B cell (primary cell): Measurements from ENCODE around the gene MTHFS. TPM values are rescaled to one million over a fixed set of nuclear protein-coding genes. Genes with fewer than 3 reads are reported as not detected.
"Not testable (repeated sequence)": the region's sequence is repeated elsewhere in the genome, so short reads cannot be mapped to it uniquely, and the experiment has no call there.

Source experiments
- ATAC-seq: fragments of 200-7000 bp; cut with Tn5 transposase; one replicate; pipeline ENCODE4 v1.10.0; 2021; ENCODE audit warnings: low read depth, mild to moderate bottlenecking, moderate number of reproducible peaks, moderate library complexity
- CTCF ChIA-PET: fragments of 350-600 bp; sonication (Branson Sonifier 250); formaldehyde crosslinking; loops from one replicate; lab custom pipeline; 2021; ENCODE audit warnings: antibody characterized with exemption, inconsistent platforms; lab: Charles Lee
- POLR2A ChIA-PET: fragments of 350-600 bp; sonication (Branson Sonifier 250); formaldehyde crosslinking; loops from one replicate; lab custom pipeline; 2021; ENCODE audit warnings: antibody characterized with exemption; lab: Charles Lee
- DNase-seq: peaks from one replicate; pipeline ENCODE4 v3.0.0; 2013
- H2AFZ ChIP-seq: 2 replicates; pipeline ENCODE4 v1.6.1; 2012; ENCODE audit warnings: mild to moderate bottlenecking, low read depth, low read length; ENCODE audit not compliant: insufficient read depth, poor library complexity, severe bottlenecking
- H3K27ac ChIP-seq, 2 donors: 1 replicate in 1 of 2; 2 replicates in 1 of 2; pipeline ENCODE4 v1.5.1; 2012 to 2013; ENCODE audit warnings: low read length in 2 of 2, mild to moderate bottlenecking in 2 of 2, moderate library complexity in 1 of 2
- H3K27me3 ChIP-seq, 4 experiments: fragments of 200-600 bp in 1 of 4; sonication (generic) in 1 of 4; replicated peaks in 1 of 4; 1 replicate in 2 of 4; 2 replicates in 2 of 4; pipeline versions ENCODE4 v1.6.1 to v1.7.0; 2013 to 2016; ENCODE audit warnings: low read length in 3 of 4, mild to moderate bottlenecking in 2 of 4, mixed read lengths in 1 of 4, moderate library complexity in 1 of 4; ENCODE audit not compliant: insufficient read depth in 4 of 4, control insufficient read depth in 3 of 4; ENCODE audit errors: control extremely low read depth in 1 of 4
- H3K36me3 ChIP-seq, 2 experiments: replicated peaks in 1 of 2; 1 replicate in 1 of 2; 2 replicates in 1 of 2; pipeline versions ENCODE4 v1.6.1 to v1.7.1; 2013; ENCODE audit warnings: low read length in 1 of 2; ENCODE audit not compliant: insufficient read depth in 2 of 2, control insufficient read depth in 1 of 2; ENCODE audit errors: control extremely low read depth in 1 of 2, extremely low read depth in 1 of 2
- H3K4me1 ChIP-seq, 2 donors: fragments of 200-600 bp in 1 of 2; sonication (generic) in 1 of 2; 1 replicate in 1 of 2; 2 replicates in 1 of 2; pipeline versions ENCODE4 v1.5.1 to v1.6.1; 2013 to 2017; ENCODE audit warnings: low read length in 2 of 2; ENCODE audit not compliant: control insufficient read depth in 2 of 2, insufficient read depth in 2 of 2
- H3K4me2 ChIP-seq: replicated peaks from 2 replicates; pipeline ENCODE3; 2012; ENCODE audit warnings: mild to moderate bottlenecking, low read depth, low read length; ENCODE audit not compliant: poor library complexity, severe bottlenecking
- H3K4me3 ChIP-seq, 5 experiments: fragments of 200-600 bp in 1 of 5; sonication (generic) in 1 of 5; 1 replicate in 3 of 5; 2 replicates in 2 of 5; pipeline versions ENCODE4 v1.5.1 to v1.7.0; 2011 to 2016; ENCODE audit warnings: low read length in 4 of 5, mild to moderate bottlenecking in 4 of 5, low read depth in 2 of 5, control low read depth in 1 of 5, moderate library complexity in 1 of 5; ENCODE audit not compliant: insufficient read depth in 1 of 5; ENCODE audit errors: control extremely low read depth in 1 of 5, extremely low read depth in 1 of 5
- H3K79me2 ChIP-seq: fragments of 200-600 bp; sonication (generic); one replicate; pipeline ENCODE4 v1.6.0; 2016; ENCODE audit warnings: low read length; ENCODE audit not compliant: control insufficient read depth, insufficient read depth
- H3K9ac ChIP-seq: fragments of 200-600 bp; sonication (generic); 2 replicates; pipeline ENCODE4 v1.6.1; 2017; ENCODE audit warnings: mild to moderate bottlenecking, low read length, moderate library complexity
- H3K9me3 ChIP-seq, 3 donors: one replicate each; pipeline versions ENCODE4 v1.6.1 to v1.7.1; 2013; ENCODE audit warnings: low read length in 2 of 3; ENCODE audit not compliant: control insufficient read depth in 2 of 3, insufficient read depth in 1 of 3; ENCODE audit errors: control extremely low read depth in 1 of 3
- H4K20me1 ChIP-seq: 2 replicates; pipeline ENCODE4 v1.6.0; 2012; ENCODE audit warnings: mild to moderate bottlenecking, low read length; ENCODE audit not compliant: insufficient read depth, control insufficient read depth, poor library complexity, severe bottlenecking
- H3K27ac Mint-ChIP-seq: one replicate; pipeline ENCODE4 v1.8.0; 2021; ENCODE audit warnings: mixed read lengths
- H3K27me3 Mint-ChIP-seq: one replicate; pipeline ENCODE4 v1.8.0; 2021; ENCODE audit warnings: mixed read lengths
- H3K4me1 Mint-ChIP-seq: one replicate; pipeline ENCODE4 v1.8.0; 2021; ENCODE audit warnings: mixed read lengths
- H3K4me3 Mint-ChIP-seq: one replicate; pipeline ENCODE4 v1.8.0; 2021; ENCODE audit warnings: mixed read lengths
- H3K9me3 Mint-ChIP-seq: one replicate; pipeline ENCODE4 v1.8.0; 2022; ENCODE audit warnings: mixed read lengths; ENCODE audit not compliant: insufficient read depth
- CTCF ChIP-seq: fragments of 200-600 bp; IDR thresholded peaks from one replicate; pipeline ENCODE4 v1.8.0; 2022; ENCODE audit warnings: antibody characterized with exemption, mild to moderate bottlenecking
- EZH2 ChIP-seq: IDR thresholded peaks from 2 replicates; pipeline ENCODE4 v1.6.1; 2012; ENCODE audit warnings: borderline replicate concordance, low read depth, mild to moderate bottlenecking, moderate library complexity, low read length; ENCODE audit not compliant: insufficient read depth, poor library complexity, severe bottlenecking
- WGBS: methylation state at CpG from one replicate; pipeline ENCODE4 v1.1.5; 2013; ENCODE audit warnings: missing lambda C conversion rate; ENCODE audit not compliant: insufficient coverage; 5-methylcytosine and 5-hydroxymethylcytosine counted together
- intact Hi-C: fragments of 100-400 bp; cut with micrococcal nuclease; formaldehyde crosslinking; loops from one replicate; pipeline ENCODE4 v1.10.0; 2022
- polyA plus RNA-seq: library from polyadenylated mRNA; depleted of rRNA; stranded (reverse); fragments of >200 nt; gene quantifications from 2 replicates; pipeline ENCODE4 v1.2.3, GENCODE V29; 2012
- total RNA-seq, 2 donors: library from RNA; stranded (reverse); fragments of 120-200 nt in 1 of 2; gene quantifications; 1 replicate in 1 of 2; 2 replicates in 1 of 2; pipeline versions ENCODE4 v1.2.3 to v1.2.4, GENCODE V29; 2013 to 2022

Gene MTHFS
- total and polyA plus RNA-seq, 2 donors (not counting 1 experiment from before 2014, with no cell fraction given), result 20.1 to 20.9 TPM

GRCh38 chr15:79909556-79910335, 12.9 kb upstream of the MTHFS start:
- Mint-ChIP-seq H3K27ac (peak overlapping the region; percentile 80), H3K4me3 (peak overlapping the region; percentile 62), H3K4me1 (peaks cover 13% of the 10 kb centered on the region), H3K9me3 (peaks cover 11% of the 10 kb centered on the region)
- H3K4me1 ChIP-seq, H3K36me3 ChIP-seq, H4K20me1 ChIP-seq, H2AFZ ChIP-seq, H3K27me3 Mint-ChIP-seq, H3K27me3 ChIP-seq, H3K79me2 ChIP-seq: not testable (repeated sequence)
- Histone ChIP-seq H3K9ac (peak overlapping the region; percentile 33), H3K27ac (peak overlapping the region; percentile 31 to 58), H3K9me3 (peaks cover 8 to 21% (median 15%) of the 10 kb centered on the region in 3 donors), H3K4me3 (peak overlapping the region in 2 of 5 experiments; percentile 3 to 35), H3K4me2 (peak overlapping the region; percentile 51)
- intact Hi-C loops, result loop anchor here (1.0 to 5.0 kb wide), 3 partner anchors 12 to 38 kb away; partner anchors contain the start of gene MTHFS
- DNase-seq (peak; percentile 67), ATAC-seq (peak; percentile 93)
- 100% methylated on average over 1 of the region's 4 CpGs for WGBS
- ChIA-PET CTCF (interaction anchor here (0.6 to 2.4 kb wide), 7 partner anchors 11 to 84 kb away, joined by 3 to 8 read pairs (median 5); partner anchors contain the start of gene MTHFS), POLR2A (interaction anchor here (0.9 to 3.3 kb wide), 3 partner anchors 12 to 108 kb away, joined by 3 to 17 read pairs (median 4); no protein-coding TSS in a partner anchor)
- peak; percentile 24 for TF ChIP-seq CTCF

GRCh38 chr15:79904271-79904670, 7.5 kb upstream of the MTHFS start:
- no peaks in the 10 kb centered on the region for H3K79me2 ChIP-seq
- intact Hi-C loops, result no loop called here
- H3K27me3 Mint-ChIP-seq, result no peaks in the 10 kb centered on the region
- H3K4me3 ChIP-seq, result no peak overlapping the region
- H3K36me3 ChIP-seq, result peaks cover 2 to 5% of the 10 kb centered on the region in 2 experiments
- H3K9me3 ChIP-seq, result peaks cover 1 to 4% (median 1%) of the 10 kb centered on the region in 3 donors
- no peak overlapping the region for H3K4me3 Mint-ChIP-seq
- no peak overlapping the region for H2AFZ ChIP-seq
- no peak overlapping the region for H3K27ac Mint-ChIP-seq
- ATAC-seq (no peak), DNase-seq (no peak)
- WGBS, result no CpG with 5 or more reads among the region's 4 CpGs
- H3K9me3 Mint-ChIP-seq, result no peaks in the 10 kb centered on the region
- H3K27ac ChIP-seq, result no peak overlapping the region
- no peak overlapping the region for H3K9ac ChIP-seq
- POLR2A ChIA-PET, result interaction anchor here (2.2 kb wide), 1 partner anchor 19 kb away, joined by 6 read pairs; no protein-coding TSS in a partner anchor
- H3K27me3 ChIP-seq, result no peaks in the 10 kb centered on the region
- H3K4me2 ChIP-seq, result no peak overlapping the region
- H4K20me1 ChIP-seq, result no peaks in the 10 kb centered on the region
- H3K4me1 Mint-ChIP-seq, result peaks cover 26% of the 10 kb centered on the region
- peaks cover 3 to 9% of the 10 kb centered on the region in 2 donors for H3K4me1 ChIP-seq
- CTCF ChIA-PET, result interaction anchor here (0.6 to 1.0 kb wide), 2 partner anchors 18 to 89 kb away, joined by 3 read pairs; no protein-coding TSS in a partner anchor
- TF ChIP-seq CTCF, result no peak
- no peak for TF ChIP-seq EZH2
